T1000 (cell line): ENCODE measurements around the gene ALCAM.

Experiments used
- DNase-seq: peaks from one replicate; lab custom pipeline; 2025; ENCODE audit warnings: mixed read lengths; lab: John Stamatoyannopoulos, UW

Gene ALCAM

GRCh38 chr3:105429034-105429762 is 62.5 kb downstream of the ALCAM start:
- DNase-seq, result no peak

- DNase-seq, result no peak
Measured at GRCh38 chr3:105430455-105430854, 63.7 kb downstream of the ALCAM start.

- no peak for DNase-seq
Measured at GRCh38 chr3:105431200-105431599, 64.5 kb downstream of the ALCAM start.

- DNase-seq, result no peak
Measured at GRCh38 chr3:105435277-105435676, 68.6 kb downstream of the ALCAM start.

- DNase-seq, result no peak
Measured at GRCh38 chr3:105436687-105437086, 70.0 kb downstream of the ALCAM start.

- DNase-seq, result no peak
Measured at GRCh38 chr3:105440113-105440512, 73.4 kb downstream of the ALCAM start.

- no peak for DNase-seq
Measured at GRCh38 chr3:105444725-105445124, 78.0 kb downstream of the ALCAM start.

GRCh38 chr3:105448338-105448982 is 81.8 kb downstream of the ALCAM start:
- no peak for DNase-seq

GRCh38 chr3:105449414-105449813 is 82.7 kb downstream of the ALCAM start:
- DNase-seq, result no peak

GRCh38 chr3:105456017-105456416 is 89.3 kb downstream of the ALCAM start:
- no peak for DNase-seq

GRCh38 chr3:105458518-105459215 is 92.0 kb downstream of the ALCAM start:
- DNase-seq, result no peak

GRCh38 chr3:105459566-105460290 is 93.0 kb downstream of the ALCAM start:
- DNase-seq, result no peak

GRCh38 chr3:105463620-105464019 is 96.9 kb downstream of the ALCAM start:
- no peak for DNase-seq

GRCh38 chr3:105465251-105465853 is 98.6 kb downstream of the ALCAM start:
- DNase-seq, result no peak

- no peak for DNase-seq
Measured at GRCh38 chr3:105466072-105466471, 99.4 kb downstream of the ALCAM start.

- no peak for DNase-seq
Measured at GRCh38 chr3:105466495-105467404, 100.0 kb downstream of the ALCAM start.

GRCh38 chr3:105470851-105471250 is 104.1 kb downstream of the ALCAM start:
- no peak for DNase-seq

GRCh38 chr3:105473521-105474223 is 107.0 kb downstream of the ALCAM start:
- no peak for DNase-seq

GRCh38 chr3:105480768-105481167 is 114.1 kb downstream of the ALCAM start:
- no peak for DNase-seq

GRCh38 chr3:105483476-105483875 is 116.8 kb downstream of the ALCAM start:
- no peak for DNase-seq
